PC-3 (cell line): ENCODE data around the gene TP53RK. TPM values are rescaled to one million over a fixed set of nuclear protein-coding genes. Genes with fewer than 3 reads are reported as not detected.

Experiments
- ATAC-seq: fragments of 200-7000 bp; cut with Tn5 transposase; 2 replicates; pipeline ENCODE4 v1.9.1; 2020; ENCODE audit warnings: mild to moderate bottlenecking, moderate library complexity
- BruUV-seq: library from RNA; stranded (reverse); fragments of 400-500 nt; replicated peaks from 2 replicates; lab custom pipeline; 2021; lab: Mats Ljungman, UMichigan
- CTCF ChIA-PET: fragments of 300-600 bp; sonication (Branson Sonifier 250); formaldehyde crosslinking; loops from one replicate; lab custom pipeline; 2022; ENCODE audit warnings: antibody characterized with exemption; lab: Charles Lee
- POLR2A ChIA-PET: fragments of 300-600 bp; sonication (Branson Sonifier 250); formaldehyde crosslinking; loops from one replicate; lab custom pipeline; 2022; ENCODE audit warnings: antibody characterized with exemption; ENCODE audit not compliant: unreplicated experiment; lab: Charles Lee
- DNase-seq: peaks from one replicate; pipeline ENCODE4 v3.0.0-alpha.2; 2015
- H2AFZ ChIP-seq: fragments of 300-600 bp; sonication (generic); 2 replicates; pipeline ENCODE4 v1.6.0; 2016; ENCODE audit warnings: antibody characterized with exemption, low read length
- H3F3A ChIP-seq: fragments of 300-600 bp; sonication (generic); one replicate; pipeline ENCODE4 v1.6.0; 2017; ENCODE audit warnings: antibody characterized with exemption, low read length, control low read depth, mild to moderate bottlenecking; ENCODE audit not compliant: unreplicated experiment
- H3K27ac ChIP-seq: fragments of 300-600 bp; sonication (generic); 2 replicates; pipeline ENCODE4 v1.5.1; 2016; ENCODE audit warnings: mild to moderate bottlenecking, low read length
- H3K27me3 ChIP-seq: fragments of 300-600 bp; sonication (generic); 2 replicates; pipeline ENCODE4 v1.6.1; 2016; ENCODE audit warnings: low read length, mixed read lengths
- H3K36me3 ChIP-seq: fragments of 300-600 bp; sonication (generic); 2 replicates; pipeline ENCODE4 v1.6.1; 2016; ENCODE audit warnings: low read depth, mixed run types, low read length, mixed read lengths
- H3K4me1 ChIP-seq: fragments of 300-600 bp; sonication (generic); 2 replicates; pipeline ENCODE4 v1.5.1; 2016; ENCODE audit warnings: low read length; ENCODE audit not compliant: insufficient read depth
- H3K4me2 ChIP-seq: fragments of 300-600 bp; sonication (generic); 2 replicates; pipeline ENCODE4 v1.6.0; 2016; ENCODE audit warnings: low read length
- H3K4me3 ChIP-seq: fragments of 300-600 bp; sonication (generic); 2 replicates; pipeline ENCODE4 v1.5.1; 2016; ENCODE audit warnings: mild to moderate bottlenecking, low read length, mixed read lengths
- H3K79me2 ChIP-seq: fragments of 300-600 bp; sonication (generic); 2 replicates; pipeline ENCODE4 v1.6.1; 2017; ENCODE audit warnings: low read length, mixed read lengths
- H3K9ac ChIP-seq: fragments of 300-600 bp; sonication (generic); 2 replicates; pipeline ENCODE4 v1.6.0; 2016; ENCODE audit warnings: mild to moderate bottlenecking, low read length
- H3K9me2 ChIP-seq: fragments of 300-600 bp; sonication (generic); replicated peaks from 2 replicates; pipeline ENCODE4 v1.6.1; 2016; ENCODE audit warnings: mixed run types, low read length, mixed read lengths
- H3K9me3 ChIP-seq: fragments of 300-600 bp; sonication (generic); 2 replicates; pipeline ENCODE4 v1.6.1; 2016; ENCODE audit warnings: low read length, mixed read lengths
- H4K20me1 ChIP-seq: fragments of 300-600 bp; sonication (generic); 2 replicates; pipeline ENCODE4 v1.6.1; 2016; ENCODE audit warnings: low read length, mixed read lengths
- CTCF ChIP-seq: fragments of 300-600 bp; sonication (generic); conservative IDR thresholded peaks from 2 replicates; pipeline ENCODE4 v1.5.1; 2017; ENCODE audit warnings: antibody characterized with exemption, low read depth, mild to moderate bottlenecking, low read length
- EZH2 ChIP-seq: fragments of 300-600 bp; sonication (generic); IDR thresholded peaks from one replicate; pipeline ENCODE4 v1.6.1; 2017; ENCODE audit warnings: antibody characterized with exemption, mild to moderate bottlenecking, low read length; ENCODE audit not compliant: unreplicated experiment
- EZH2phosphoT487 ChIP-seq: fragments of 300-600 bp; sonication (generic); IDR thresholded peaks from 2 replicates; pipeline ENCODE4 v1.6.1; 2018; ENCODE audit warnings: mild to moderate bottlenecking, antibody characterized with exemption, low read length, borderline replicate concordance
- intact Hi-C: fragments of 100-400 bp; cut with micrococcal nuclease; formaldehyde crosslinking; loops from 2 replicates; pipeline ENCODE4 v1.9.0; 2023
- total RNA-seq: library from RNA; depleted of rRNA; stranded (reverse); fragments of >200 nt; gene quantifications from 2 replicates; pipeline ENCODE4 v1.2.3, GENCODE V29; 2014

Gene TP53RK
- total RNA-seq, 1 experiment from 2014 or later: 41.4 TPM

- BruUV-seq: no TSS peak
- Histone ChIP-seq H4K20me1 (no peaks in the 10 kb centered on the region), H3K9me2 (no peaks in the 10 kb centered on the region), H3K27ac (no peak overlapping the region), H3K27me3 (no peaks in the 10 kb centered on the region), H3K79me2 (no peaks in the 10 kb centered on the region), H3K9me3 (no peaks in the 10 kb centered on the region), H3K9ac (no peak overlapping the region), H3F3A (no peaks in the 10 kb centered on the region), H2AFZ (no peak overlapping the region), H3K36me3 (no peaks in the 10 kb centered on the region), H3K4me3 (no peak overlapping the region), H3K4me1 (no peaks in the 10 kb centered on the region), H3K4me2 (no peak overlapping the region)
- ChIA-PET POLR2A (no interaction called here), CTCF (no interaction called here)
- intact Hi-C loops: no loop called here
- TF ChIP-seq EZH2phosphoT487 (no peak), EZH2 (no peak), CTCF (no peak)
- ATAC-seq (no peak), DNase-seq (no peak)
These were observed 32.2 kb upstream of the TP53RK start for GRCh38 chr20:46721476-46721875.

GRCh38 chr20:46720776-46721425 is 31.7 kb upstream of the TP53RK start:
- no peak overlapping the region for H3K4me2 ChIP-seq
- intact Hi-C loops: no loop called here
- TF ChIP-seq EZH2 (no peak), EZH2phosphoT487 (no peak)
- no peak overlapping the region for H3K27ac ChIP-seq
- H3K4me3 ChIP-seq: no peak overlapping the region
- no peaks in the 10 kb centered on the region for H4K20me1 ChIP-seq
- H3F3A ChIP-seq: no peaks in the 10 kb centered on the region
- H3K9me2 ChIP-seq: no peaks in the 10 kb centered on the region
- H3K9me3 ChIP-seq: no peaks in the 10 kb centered on the region
- no peak for DNase-seq
- H2AFZ ChIP-seq: no peak overlapping the region
- ATAC-seq: no peak
- no peaks in the 10 kb centered on the region for H3K27me3 ChIP-seq
- ChIA-PET CTCF (no interaction called here), POLR2A (no interaction called here)
- no peak overlapping the region for H3K9ac ChIP-seq
- H3K4me1 ChIP-seq: peaks cover under 1% of the 10 kb centered on the region; the same call in 1 of the 2 replicates
- H3K79me2 ChIP-seq: no peaks in the 10 kb centered on the region
- no peaks in the 10 kb centered on the region for H3K36me3 ChIP-seq
- BruUV-seq: no TSS peak

- H3K27me3 ChIP-seq: no peaks in the 10 kb centered on the region
- peaks cover 9% of the 10 kb centered on the region for H3K4me1 ChIP-seq
- no peaks in the 10 kb centered on the region for H3K9me2 ChIP-seq
- TF ChIP-seq EZH2 (no peak), CTCF (no peak), EZH2phosphoT487 (no peak)
- intact Hi-C loops: no loop called here
- H3K9me3 ChIP-seq: no peaks in the 10 kb centered on the region
- no peaks in the 10 kb centered on the region for H3K79me2 ChIP-seq
- H3K9ac ChIP-seq: no peak overlapping the region
- H3K4me2 ChIP-seq: no peak overlapping the region
- BruUV-seq: no TSS peak
- H2AFZ ChIP-seq: no peak overlapping the region
- no peaks in the 10 kb centered on the region for H4K20me1 ChIP-seq
- DNase-seq: no peak
- no peaks in the 10 kb centered on the region for H3K36me3 ChIP-seq
- no peak overlapping the region for H3K4me3 ChIP-seq
- ChIA-PET POLR2A (no interaction called here), CTCF (no interaction called here)
- ATAC-seq: no peak
- H3F3A ChIP-seq: no peaks in the 10 kb centered on the region
- H3K27ac ChIP-seq: no peak overlapping the region
These were observed 30.8 kb upstream of the TP53RK start for GRCh38 chr20:46720019-46720418.
